Endothelial cell of umbilical vein (primary cell): ENCODE results near the gene KNTC1. TPM values are rescaled to one million over a fixed set of nuclear protein-coding genes. Genes with fewer than 3 reads are reported as not detected.

Source experiments
- BruUV-seq: library from RNA; stranded (reverse); fragments of 400-500 nt; replicated peaks from 2 replicates; lab custom pipeline; 2021; lab: Mats Ljungman, UMichigan
- CTCF ChIA-PET: fragments of 300-600, 350-600 bp; sonication (Branson Sonifier 250); formaldehyde crosslinking; loops from one replicate; lab custom pipeline; 2021; ENCODE audit warnings: antibody characterized with exemption, inconsistent platforms; lab: Charles Lee
- POLR2A ChIA-PET: fragments of 300-600, 350-600 bp; sonication (Branson Sonifier 250); formaldehyde crosslinking; loops from one replicate; lab custom pipeline; 2021; ENCODE audit warnings: antibody characterized with exemption, inconsistent platforms; lab: Charles Lee
- DNase-seq: peaks from one replicate; pipeline ENCODE4 v3.0.0-alpha.2; 2011; ENCODE audit warnings: low read depth, low spot score
- FAIRE-seq: peaks from 2 replicates; lab custom pipeline; 2011; peaks lifted over from hg19 to GRCh38; lab: Jason Lieb, UNC
- H2AFZ ChIP-seq: 2 replicates; pipeline ENCODE4 v1.6.0; 2012; ENCODE audit warnings: low read depth, low read length, control low read depth, inconsistent platforms
- H3K27ac ChIP-seq: 2 replicates; pipeline ENCODE4 v1.5.1; 2011; ENCODE audit warnings: low read depth, mild to moderate bottlenecking, control low read depth, low read length, moderate library complexity; ENCODE audit not compliant: insufficient read depth
- H3K27me3 ChIP-seq, 2 experiments: 2 replicates each; pipeline versions ENCODE4 v1.6.0 to v1.6.1; 2011; ENCODE audit warnings: low read length in 2 of 2, mixed read lengths in 1 of 2; ENCODE audit not compliant: control insufficient read depth in 2 of 2, insufficient read depth in 2 of 2
- H3K36me3 ChIP-seq, 2 experiments: 2 replicates in 1 of 2; 3 replicates in 1 of 2; pipeline ENCODE4 v1.5.1; 2011; ENCODE audit warnings: low read length in 2 of 2, mild to moderate bottlenecking in 1 of 2, moderate library complexity in 1 of 2; ENCODE audit not compliant: control insufficient read depth in 2 of 2, insufficient read depth in 2 of 2; ENCODE audit errors: extremely low read depth in 1 of 2
- H3K4me1 ChIP-seq: 3 replicates; pipeline ENCODE4 v1.5.1; 2011; ENCODE audit warnings: mild to moderate bottlenecking, low read length; ENCODE audit not compliant: control insufficient read depth, insufficient read depth; ENCODE audit errors: extremely low read depth
- H3K4me2 ChIP-seq: 2 replicates; pipeline ENCODE4 v1.6.1; 2011; ENCODE audit warnings: low read length, control low read depth, mixed read lengths; ENCODE audit not compliant: insufficient read depth
- H3K4me3 ChIP-seq, 3 experiments: fragments of 200-600 bp in 1 of 3; sonication (generic), shearing (Covaris generic) in 1 of 3; replicated peaks in 1 of 3; 2 replicates each; pipeline ENCODE4 v1.5.1; 2011 to 2016; ENCODE audit warnings: control low read depth in 3 of 3, low read length in 3 of 3, mild to moderate bottlenecking in 2 of 3, inconsistent platforms in 1 of 3, low read depth in 1 of 3, moderate library complexity in 1 of 3; ENCODE audit not compliant: insufficient read depth in 1 of 3
- H3K79me2 ChIP-seq: 2 replicates; pipeline ENCODE4 v1.6.0; 2012; ENCODE audit warnings: low read length, inconsistent platforms; ENCODE audit not compliant: control insufficient read depth, insufficient read depth
- H3K9ac ChIP-seq: replicated peaks from 2 replicates; pipeline ENCODE3; 2011; ENCODE audit warnings: low read length, control low read depth; ENCODE audit not compliant: insufficient read depth; ENCODE audit errors: extremely low read depth
- H3K9me1 ChIP-seq: replicated peaks from 3 replicates; pipeline ENCODE4 v1.6.0; 2011; ENCODE audit warnings: mild to moderate bottlenecking, low read length; ENCODE audit not compliant: control insufficient read depth, insufficient read depth; ENCODE audit errors: extremely low read depth
- H3K9me3 ChIP-seq: replicated peaks from 2 replicates; pipeline ENCODE4 v1.5.1; 2012; ENCODE audit warnings: low read length, inconsistent platforms; ENCODE audit not compliant: control insufficient read depth, insufficient read depth
- H4K20me1 ChIP-seq: replicated peaks from 2 replicates; pipeline ENCODE3; 2011; ENCODE audit warnings: mild to moderate bottlenecking, low read length; ENCODE audit not compliant: control insufficient read depth, insufficient read depth; ENCODE audit errors: extremely low read depth
- CTCF ChIP-seq, 2 donors: IDR thresholded peaks; 1 replicate in 1 of 2; 2 replicates in 1 of 2; pipeline ENCODE4 v1.5.1; 2011; ENCODE audit warnings: low read length in 2 of 2, mild to moderate bottlenecking in 2 of 2, moderate library complexity in 2 of 2, control low read depth in 1 of 2, inconsistent platforms in 1 of 2, low read depth in 1 of 2; ENCODE audit not compliant: insufficient read depth in 1 of 2; ENCODE audit errors: extremely low read depth in 1 of 2
- EZH2 ChIP-seq: IDR thresholded peaks from 2 replicates; pipeline ENCODE4 v1.6.1; 2012; ENCODE audit warnings: borderline replicate concordance, low read depth, mild to moderate bottlenecking, moderate library complexity, low read length, inconsistent platforms; ENCODE audit not compliant: severe bottlenecking
- FOS ChIP-seq: IDR thresholded peaks from 2 replicates; pipeline ENCODE4 v1.6.1; 2011; ENCODE audit warnings: mild to moderate bottlenecking, low read length, moderate library complexity, borderline replicate concordance; ENCODE audit not compliant: insufficient read depth
- GATA2 ChIP-seq: IDR thresholded peaks from 2 replicates; pipeline ENCODE4 v1.7.0; 2011; ENCODE audit warnings: low read depth, mild to moderate bottlenecking, moderate library complexity, mixed read lengths, low read length; ENCODE audit not compliant: insufficient read length, insufficient read depth
- JUN ChIP-seq: IDR thresholded peaks from 2 replicates; pipeline ENCODE4 v1.6.1; 2011; ENCODE audit warnings: borderline replicate concordance, low read depth; ENCODE audit not compliant: insufficient read length, insufficient read depth
- MYC ChIP-seq: IDR thresholded peaks from one replicate; pipeline ENCODE4 v1.6.1; 2011; ENCODE audit warnings: mild to moderate bottlenecking, low read depth, low read length
- POLR2A ChIP-seq: IDR thresholded peaks from 2 replicates; pipeline ENCODE4 v1.6.1; 2012; ENCODE audit warnings: low read depth, mild to moderate bottlenecking, control low read depth, low read length
- POLR2AphosphoS5 ChIP-seq: IDR thresholded peaks from 2 replicates; pipeline ENCODE4 v1.6.1; 2012; ENCODE audit warnings: low read depth, mild to moderate bottlenecking, control low read depth, low read length, moderate library complexity; ENCODE audit not compliant: insufficient read depth
- dilution Hi-C: fragments of 300-500 bp; cut with MboI; formaldehyde crosslinking; loops from one replicate; pipeline ENCODE4 v1.15.0; 2019; ENCODE audit warnings: low sequenced_read_pairs; ENCODE audit not compliant: extremely low pct_ligation_motif_present
- intact Hi-C: fragments of 100-400 bp; cut with micrococcal nuclease; formaldehyde crosslinking; loops from one replicate; pipeline ENCODE4 v1.10.0; 2022
- polyA plus RNA-seq, 4 experiments: library from polyadenylated mRNA; depleted of rRNA in 3 of 4; stranded (reverse) in 3 of 4; unstranded in 1 of 4; fragments of >200 nt; gene quantifications; 2 replicates each; pipeline versions ENCODE4 v1.2.1 to v1.2.3, GENCODE V29; 2011 to 2012; ENCODE audit warnings: missing spikeins in 1 of 4
- total RNA-seq: library from RNA; stranded (reverse); gene quantifications from 2 replicates; pipeline ENCODE4 v1.2.3, GENCODE V29; 2021
- TF ChIP-seq, protein P1 (sequence below): IDR thresholded peaks from 2 replicates; pipeline ENCODE4 v1.6.1; 2011; ENCODE audit not compliant: insufficient read depth, insufficient read length

Gene KNTC1
- total and polyA plus RNA-seq, 2 donors (not counting 3 experiments of a cell fraction or from before 2014, with no cell fraction given), result 15.5 to 52.9 TPM

GRCh38 chr12:122517877-122518276 lies 9.2 kb upstream of the KNTC1 start:
- peaks cover 42 to 75% of the 10 kb centered on the region in 2 experiments for H3K36me3 ChIP-seq
- no peaks in the 10 kb centered on the region for H3K9me3 ChIP-seq
- TF ChIP-seq CTCF (IDR thresholded peaks at IDR 0.05; ENCODE audit: extremely low read depth in 1 of 2, insufficient read depth in 1 of 2, low read depth in 1 of 2, low read length in 2 of 2), result no peak
- TF ChIP-seq MYC, result no peak
- no peak for TF ChIP-seq JUN
- no peak for TF ChIP-seq EZH2
- TF ChIP-seq POLR2AphosphoS5, result no peak
- TF ChIP-seq POLR2A, result no peak
- TF ChIP-seq, protein P1, sequence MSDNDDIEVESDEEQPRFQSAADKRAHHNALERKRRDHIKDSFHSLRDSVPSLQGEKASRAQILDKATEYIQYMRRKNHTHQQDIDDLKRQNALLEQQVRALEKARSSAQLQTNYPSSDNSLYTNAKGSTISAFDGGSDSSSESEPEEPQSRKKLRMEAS, result no peak
- TF ChIP-seq GATA2, result no peak
- no peak for TF ChIP-seq FOS
- FAIRE-seq (no peak), DNase-seq (no peak)
- ChIA-PET CTCF (no interaction called here), POLR2A (interaction anchor here (0.5 to 1.2 kb wide), 2 partner anchors 9 to 83 kb away, joined by 5 read pairs; partner anchors contain the start of genes KNTC1 and RSRC2)
- no peak overlapping the region for H2AFZ ChIP-seq
- H4K20me1 ChIP-seq, result peaks cover 13% of the 10 kb centered on the region
- no peaks in the 10 kb centered on the region for H3K9me1 ChIP-seq
- H3K4me2 ChIP-seq, result no peak overlapping the region
- H3K4me1 ChIP-seq, result peaks cover under 1% of the 10 kb centered on the region
- no TSS peak for BruUV-seq
- intact Hi-C loops, result loop anchor here (2.0 kb wide), 1 partner anchor 15 kb away; no protein-coding TSS in a partner anchor
- dilution Hi-C loops, result no loop called here
- peaks cover 82% of the 10 kb centered on the region for H3K79me2 ChIP-seq
- no peak overlapping the region for H3K9ac ChIP-seq
- no peak overlapping the region for H3K27ac ChIP-seq
- H3K27me3 ChIP-seq, result no peaks in the 10 kb centered on the region
- H3K4me3 ChIP-seq, result no peak overlapping the region
